Measurements from ENCODE around the gene PDGFC. TPM values are rescaled to one million over a fixed set of nuclear protein-coding genes. Genes with fewer than 3 reads are reported as not detected.

The PDGFC gene
- total and polyA plus RNA-seq, 2 of the 8 experiments (the other 6 are each of a cell fraction or from before 2014, with no cell fraction given): 0.65 to 2.7 TPM

DNA sequence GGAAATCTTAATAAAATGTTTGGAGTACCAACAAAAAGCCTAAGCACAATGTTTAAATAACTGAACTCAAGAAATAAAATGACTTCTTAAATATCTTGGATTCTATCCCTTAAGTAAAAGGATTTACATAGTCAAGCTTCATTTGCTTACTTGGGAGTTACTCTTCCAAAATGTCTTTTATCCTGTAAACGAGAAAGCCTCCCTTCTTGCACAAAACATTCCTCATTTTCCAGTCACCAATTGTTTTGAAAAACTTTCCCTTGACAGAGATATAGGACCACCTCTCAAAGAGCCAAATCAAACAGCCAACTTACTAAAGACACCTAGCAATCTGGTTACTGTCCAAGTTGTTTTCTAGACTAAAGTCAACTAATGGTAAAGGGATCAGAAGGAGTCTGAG, 18.6 kb downstream of the PDGFC start:
- 78% methylated on average over 1 of the region's 1 CpG; no CpG with 5 or more reads in 1 of the 2 experiments for WGBS, 2 experiments (ENCODE audit: extremely low coverage in 1 of 2, insufficient coverage in 1 of 2, insufficient read length in 1 of 2, insufficient replicate concordance in 2 of 2, low coverage in 1 of 2, low lambda C conversion rate in 2 of 2, missing lambda C conversion rate in 1 of 2)
- FAIRE-seq (no peak), DNase-seq (ENCODE audit: low read depth in 1 of 2, low spot score in 2 of 2) (no peak)
- Histone ChIP-seq H3K79me1 (ENCODE audit: low read depth, low read length) (0 out of 2 replicates have a peak, but pooled peaks cover 2% of the 10 kb centered on the region), H3K27ac (ENCODE audit: low read depth, low read length) (no peak overlapping the region), H2BK15ac (ENCODE audit: low read length) (no peak overlapping the region), H3K36me3 (ENCODE audit: control insufficient read depth in 2 of 4, insufficient read depth in 4 of 4, low read length in 3 of 4) (no peaks in the 10 kb centered on the region), H3K4me1 (replicated peaks in 1 of 4; ENCODE audit: control insufficient read depth in 3 of 4, insufficient read depth in 4 of 4, low read length in 3 of 4) (peaks cover 0 to 4% (median 0%) of the 10 kb centered on the region in 4 experiments; a peak in 1 of 7 replicates), H3K4ac (replicated peaks; ENCODE audit: insufficient read length, low read depth, low read length) (no peak overlapping the region), H2BK12ac (ENCODE audit: low read depth, low read length) (no peak overlapping the region), H2AK5ac (ENCODE audit: low read depth, low read length) (no peak overlapping the region), H3K9ac (replicated peaks in 1 of 4; ENCODE audit: extremely low read depth in 1 of 4, low read depth in 3 of 4, low read length in 3 of 4) (no peak overlapping the region), H4K91ac (replicated peaks; ENCODE audit: insufficient read length, low read length) (no peak overlapping the region), H3K79me2 (ENCODE audit: control insufficient read depth in 1 of 2, insufficient read depth in 2 of 2, low read length in 2 of 2) (no peaks in the 10 kb centered on the region), H2BK120ac (replicated peaks; ENCODE audit: low read depth, low read length) (no peak overlapping the region), H2BK20ac (ENCODE audit: low read length) (no peak overlapping the region), H3K4me2 (ENCODE audit: insufficient read depth in 1 of 2, low read depth in 2 of 2, low read length in 2 of 2) (no peak overlapping the region), H2AFZ (ENCODE audit: low read length) (no peak overlapping the region), H3K56ac (replicated peaks; ENCODE audit: insufficient read length, low read depth, low read length) (no peak overlapping the region), H2BK5ac (ENCODE audit: low read depth, low read length) (no peak overlapping the region), H4K20me1 (replicated peaks in 1 of 2; ENCODE audit: control insufficient read depth in 1 of 2, insufficient read depth in 2 of 2, low read length in 2 of 2) (no peaks in the 10 kb centered on the region), H3K27me3 (replicated peaks in 1 of 4; ENCODE audit: control insufficient read depth in 3 of 4, extremely low read depth in 1 of 4, insufficient read depth in 3 of 4, low read length in 3 of 4) (no peaks in the 10 kb centered on the region), H3K23me2 (ENCODE audit: low read depth, low read length) (no peaks in the 10 kb centered on the region), H3K4me3 (ENCODE audit: extremely low read depth in 1 of 4, insufficient read depth in 2 of 4, low read depth in 3 of 4, low read length in 4 of 4) (no peak overlapping the region), H3K14ac (ENCODE audit: insufficient read length) (no peak overlapping the region), H4K8ac (ENCODE audit: extremely low read depth, insufficient read depth, low read length) (no peak overlapping the region), H3K23ac (ENCODE audit: insufficient read length) (no peak overlapping the region), H3K18ac (ENCODE audit: extremely low read depth, low read length) (no peak overlapping the region), H4K5ac (ENCODE audit: insufficient read length, low read depth, low read length) (no peak overlapping the region), H3K9me3 (ENCODE audit: insufficient read depth in 2 of 2, low read depth in 1 of 2, low read length in 1 of 2) (no peaks in the 10 kb centered on the region)
- TF ChIP-seq CTBP2 (IDR thresholded peaks at IDR 0.05; ENCODE audit: borderline replicate concordance, insufficient read depth, insufficient read length, low read length) (no peak), KDM4A (IDR thresholded peaks at IDR 0.05; ENCODE audit: low read depth, low read length, severe bottlenecking) (no peak), TAF1 (IDR thresholded peaks at IDR 0.05; ENCODE audit: low read depth, low read length) (no peak), ZNF274 (IDR thresholded peaks at IDR 0.05; ENCODE audit: borderline replicate concordance, extremely low read depth, low read length) (no peak), RNF2 (IDR thresholded peaks at IDR 0.05; ENCODE audit: borderline replicate concordance, low read depth, low read length, missing control alignments, poor library complexity, severe bottlenecking) (no peak), CHD2 (IDR thresholded peaks at IDR 0.05; ENCODE audit: low read length) (no peak), BCL11A (IDR thresholded peaks at IDR 0.05; ENCODE audit: low read depth in 2 of 2, low read length in 2 of 2) (no peak), SP1 (IDR thresholded peaks at IDR 0.05; ENCODE audit: low read depth, low read length) (no peak)
- TF ChIP-seq, protein P1, sequence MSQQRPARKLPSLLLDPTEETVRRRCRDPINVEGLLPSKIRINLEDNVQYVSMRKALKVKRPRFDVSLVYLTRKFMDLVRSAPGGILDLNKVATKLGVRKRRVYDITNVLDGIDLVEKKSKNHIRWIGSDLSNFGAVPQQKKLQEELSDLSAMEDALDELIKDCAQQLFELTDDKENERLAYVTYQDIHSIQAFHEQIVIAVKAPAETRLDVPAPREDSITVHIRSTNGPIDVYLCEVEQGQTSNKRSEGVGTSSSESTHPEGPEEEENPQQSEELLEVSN (IDR thresholded peaks at IDR 0.05): no peak
- ChIA-PET POLR2A (ENCODE audit: partially characterized antibody) (no interaction called here), CTCF (ENCODE audit: partially characterized antibody) (no interaction called here)
